Parathyroid adenoma (tissue), 2 donors: ENCODE results near the gene RAB40C.

Source experiments
- H2AFZ ChIP-seq: fragments of 300-600 bp; sonication (generic); one replicate; pipeline ENCODE4 v1.7.0; 2017; ENCODE audit warnings: antibody characterized with exemption, mild to moderate bottlenecking
- H3K27ac ChIP-seq: fragments of 300-600 bp; sonication (generic); one replicate; pipeline ENCODE4 v1.7.0; 2017
- H3K27me3 ChIP-seq: fragments of 300-600 bp; sonication (generic); one replicate; pipeline ENCODE4 v1.7.0; 2017; ENCODE audit warnings: low read length; ENCODE audit not compliant: control insufficient read depth, insufficient read depth
- H3K36me3 ChIP-seq: fragments of 300-600 bp; sonication (generic); one replicate; pipeline ENCODE4 v1.7.0; 2017; ENCODE audit warnings: low read length; ENCODE audit not compliant: control insufficient read depth, insufficient read depth
- H3K4me1 ChIP-seq: fragments of 300-600 bp; sonication (generic); one replicate; pipeline ENCODE4 v1.7.0; 2017; ENCODE audit warnings: control low read depth
- H3K4me2 ChIP-seq: fragments of 300-600 bp; sonication (generic); one replicate; pipeline ENCODE4 v1.7.0; 2017; ENCODE audit warnings: low read length
- H3K4me3 ChIP-seq: fragments of 300-600 bp; sonication (generic); one replicate; pipeline ENCODE4 v1.7.0; 2017; ENCODE audit warnings: low read depth, low read length
- H3K79me2 ChIP-seq: fragments of 300-600 bp; sonication (generic); one replicate; pipeline ENCODE4 v1.7.0; 2017; ENCODE audit warnings: control low read depth
- H3K9ac ChIP-seq: fragments of 300-600 bp; sonication (generic); one replicate; pipeline ENCODE4 v1.7.0; 2017; ENCODE audit warnings: mild to moderate bottlenecking
- H3K9me3 ChIP-seq: fragments of 300-600 bp; sonication (generic); one replicate; pipeline ENCODE4 v1.7.0; 2017; ENCODE audit warnings: low read length; ENCODE audit not compliant: control insufficient read depth
- CTCF ChIP-seq: fragments of 300-600 bp; sonication (generic); IDR thresholded peaks from one replicate; pipeline ENCODE4 v1.7.0; 2017; ENCODE audit warnings: antibody characterized with exemption, mild to moderate bottlenecking
- donor health status: primary hyperparathyroidism.

Gene RAB40C

GRCh38 chr16:658679-659571 lies 69.1 kb downstream of the RAB40C start:
- H3K36me3 ChIP-seq = no peaks in the 10 kb centered on the region

GRCh38 chr16:659618-660017 lies 69.8 kb downstream of the RAB40C start:
- Histone ChIP-seq H3K9ac (no peak overlapping the region), H2AFZ (no peak overlapping the region), H3K4me3 (no peak overlapping the region), H3K36me3 (no peaks in the 10 kb centered on the region), H3K79me2 (no peaks in the 10 kb centered on the region), H3K27me3 (no peaks in the 10 kb centered on the region), H3K4me1 (peaks cover 4% of the 10 kb centered on the region), H3K4me2 (no peak overlapping the region), H3K27ac (no peak overlapping the region), H3K9me3 (no peaks in the 10 kb centered on the region)
- TF ChIP-seq CTCF = no peak

More at GRCh38 chr16:658679-659571, 69.1 kb downstream of the RAB40C start:
- no peak overlapping the region for H3K9ac ChIP-seq
- no peak overlapping the region for H2AFZ ChIP-seq
- peaks cover 4% of the 10 kb centered on the region for H3K4me1 ChIP-seq
- no peaks in the 10 kb centered on the region for H3K9me3 ChIP-seq
- no peak overlapping the region for H3K27ac ChIP-seq
- no peak for TF ChIP-seq CTCF
- no peak overlapping the region for H3K4me2 ChIP-seq
- H3K27me3 ChIP-seq = no peaks in the 10 kb centered on the region
- H3K79me2 ChIP-seq = no peaks in the 10 kb centered on the region
- H3K4me3 ChIP-seq = no peak overlapping the region

GRCh38 chr16:660132-660458 lies 70.2 kb downstream of the RAB40C start:
- Histone ChIP-seq H3K9ac (no peak overlapping the region), H3K79me2 (no peaks in the 10 kb centered on the region), H3K4me2 (peak overlapping the region; percentile 53), H3K36me3 (no peaks in the 10 kb centered on the region), H3K27ac (peak overlapping the region; percentile 61), H3K9me3 (no peaks in the 10 kb centered on the region), H3K27me3 (no peaks in the 10 kb centered on the region), H3K4me1 (peaks cover 4% of the 10 kb centered on the region), H2AFZ (peak overlapping the region; percentile 78), H3K4me3 (peak overlapping the region; percentile 20)
- TF ChIP-seq CTCF = no peak

GRCh38 chr16:660459-661183 lies 70.8 kb downstream of the RAB40C start:
- Histone ChIP-seq H3K4me2 (peak overlapping the region; percentile 53), H3K27ac (peak overlapping the region; percentile 74), H2AFZ (peak overlapping the region; percentile 78), H3K36me3 (no peaks in the 10 kb centered on the region), H3K4me3 (peak overlapping the region; percentile 20), H3K79me2 (no peaks in the 10 kb centered on the region), H3K4me1 (peaks cover 4% of the 10 kb centered on the region), H3K9me3 (no peaks in the 10 kb centered on the region), H3K27me3 (no peaks in the 10 kb centered on the region), H3K9ac (no peak overlapping the region)
- peak; percentile 43 for TF ChIP-seq CTCF
